ENCODE measurements around the gene BICDL2.

BICDL2 gene

GRCh38 chr16:2992383-2993081 is 44.2 kb downstream of the BICDL2 start:
- Histone ChIP-seq H2BK5ac (ENCODE audit: low read depth, low read length, poor library complexity) (no peak overlapping the region), H2BK120ac (ENCODE audit: insufficient read depth, low read length, poor library complexity) (no peak overlapping the region), H3K9me3 (ENCODE audit: insufficient read depth, low read depth, low read length) (no peaks in the 10 kb centered on the region), H3K4me1 (ENCODE audit: control insufficient read depth in 1 of 2, insufficient read depth in 2 of 2, low read length in 2 of 2) (peaks cover 3 to 5% of the 10 kb centered on the region in 2 experiments), H3K4me3 (ENCODE audit: low read depth, low read length) (no peak overlapping the region), H3K18ac (ENCODE audit: low read length) (no peak overlapping the region), H2AK5ac (ENCODE audit: low read length) (no peak overlapping the region), H2AFZ (ENCODE audit: insufficient read depth, low read length, poor library complexity) (no peak overlapping the region), H3K14ac (ENCODE audit: low read length) (no peak overlapping the region), H4K91ac (ENCODE audit: low read depth, low read length) (no peak overlapping the region), H3K23ac (ENCODE audit: low read length) (no peak overlapping the region), H3K4me2 (ENCODE audit: low read length) (no peak overlapping the region), H4K12ac (ENCODE audit: low read depth, low read length) (no peak overlapping the region), H3K27ac (ENCODE audit: low read depth, low read length) (no peak overlapping the region), H3K9ac (ENCODE audit: low read length) (no peak overlapping the region), H3K4ac (ENCODE audit: low read depth, low read length) (no peak overlapping the region), H4K8ac (ENCODE audit: low read depth, low read length) (no peak overlapping the region), H3K79me2 (ENCODE audit: control insufficient read depth, insufficient read depth, low read length, poor library complexity) (no peaks in the 10 kb centered on the region), H3K79me1 (ENCODE audit: low read length) (no peaks in the 10 kb centered on the region), H2BK12ac (ENCODE audit: low read length) (no peak overlapping the region), H3K27me3 (ENCODE audit: insufficient read depth, low read length) (no peaks in the 10 kb centered on the region), H3K36me3 (ENCODE audit: control insufficient read depth in 1 of 2, insufficient read depth in 2 of 2, low read length in 2 of 2) (no peaks in the 10 kb centered on the region)
- DNase-seq: no peak
- WGBS (ENCODE audit: extremely low coverage, insufficient coverage, insufficient read length): no CpG with 5 or more reads among the region's 14 CpGs

- Histone ChIP-seq H3K4me3 (ENCODE audit: low read depth, low read length) (no peak overlapping the region), H3K9me3 (ENCODE audit: insufficient read depth, low read depth, low read length) (no peaks in the 10 kb centered on the region), H3K27me3 (ENCODE audit: insufficient read depth, low read length) (no peaks in the 10 kb centered on the region), H3K4ac (ENCODE audit: low read depth, low read length) (no peak overlapping the region), H3K4me1 (ENCODE audit: control insufficient read depth in 1 of 2, insufficient read depth in 2 of 2, low read length in 2 of 2) (peaks cover 6 to 8% of the 10 kb centered on the region in 2 experiments), H2BK5ac (ENCODE audit: low read depth, low read length, poor library complexity) (no peak overlapping the region), H3K79me2 (ENCODE audit: control insufficient read depth, insufficient read depth, low read length, poor library complexity) (no peaks in the 10 kb centered on the region), H3K23ac (ENCODE audit: low read length) (no peak overlapping the region), H2BK12ac (ENCODE audit: low read length) (no peak overlapping the region), H3K9ac (ENCODE audit: low read length) (no peak overlapping the region), H3K79me1 (ENCODE audit: low read length) (no peaks in the 10 kb centered on the region), H3K14ac (ENCODE audit: low read length) (no peak overlapping the region), H2BK120ac (ENCODE audit: insufficient read depth, low read length, poor library complexity) (no peak overlapping the region), H3K18ac (ENCODE audit: low read length) (no peak overlapping the region), H4K8ac (ENCODE audit: low read depth, low read length) (no peak overlapping the region), H3K4me2 (ENCODE audit: low read length) (no peak overlapping the region), H3K27ac (ENCODE audit: low read depth, low read length) (no peak overlapping the region), H2AK5ac (ENCODE audit: low read length) (no peak overlapping the region), H2AFZ (ENCODE audit: insufficient read depth, low read length, poor library complexity) (no peak overlapping the region), H4K91ac (ENCODE audit: low read depth, low read length) (no peak overlapping the region), H4K12ac (ENCODE audit: low read depth, low read length) (no peak overlapping the region), H3K36me3 (ENCODE audit: control insufficient read depth in 1 of 2, insufficient read depth in 2 of 2, low read length in 2 of 2) (no peaks in the 10 kb centered on the region)
- WGBS (ENCODE audit: extremely low coverage, insufficient coverage, insufficient read length): no CpG with 5 or more reads among the region's 12 CpGs
- DNase-seq: no peak
Observed at GRCh38 chr16:2991566-2992261, 45.0 kb downstream of the BICDL2 start.

- no peak overlapping the region for H3K14ac ChIP-seq (ENCODE audit: low read length)
- no peak overlapping the region for H3K4me2 ChIP-seq (ENCODE audit: low read length)
- peaks cover 6 to 8% of the 10 kb centered on the region in 2 experiments for H3K4me1 ChIP-seq (ENCODE audit: control insufficient read depth in 1 of 2, insufficient read depth in 2 of 2, low read length in 2 of 2)
- no peak overlapping the region for H4K12ac ChIP-seq (ENCODE audit: low read depth, low read length)
- H2BK12ac ChIP-seq (ENCODE audit: low read length): no peak overlapping the region
- H3K4me3 ChIP-seq (ENCODE audit: low read depth, low read length): no peak overlapping the region
- no peak overlapping the region for H2BK120ac ChIP-seq (ENCODE audit: insufficient read depth, low read length, poor library complexity)
- DNase-seq: no peak
- no peaks in the 10 kb centered on the region for H3K79me2 ChIP-seq (ENCODE audit: control insufficient read depth, insufficient read depth, low read length, poor library complexity)
- H3K27me3 ChIP-seq (ENCODE audit: insufficient read depth, low read length): no peaks in the 10 kb centered on the region
- H3K36me3 ChIP-seq (ENCODE audit: control insufficient read depth in 1 of 2, insufficient read depth in 2 of 2, low read length in 2 of 2): no peaks in the 10 kb centered on the region
- H4K91ac ChIP-seq (ENCODE audit: low read depth, low read length): no peak overlapping the region
- H2AFZ ChIP-seq (ENCODE audit: insufficient read depth, low read length, poor library complexity): no peak overlapping the region
- WGBS (ENCODE audit: extremely low coverage, insufficient coverage, insufficient read length): no CpG with 5 or more reads among the region's 10 CpGs
- no peak overlapping the region for H3K18ac ChIP-seq (ENCODE audit: low read length)
- H3K23ac ChIP-seq (ENCODE audit: low read length): no peak overlapping the region
- H3K9me3 ChIP-seq (ENCODE audit: insufficient read depth, low read depth, low read length): no peaks in the 10 kb centered on the region
- no peak overlapping the region for H2AK5ac ChIP-seq (ENCODE audit: low read length)
- H3K79me1 ChIP-seq (ENCODE audit: low read length): no peaks in the 10 kb centered on the region
- no peak overlapping the region for H3K27ac ChIP-seq (ENCODE audit: low read depth, low read length)
- no peak overlapping the region for H3K9ac ChIP-seq (ENCODE audit: low read length)
- H2BK5ac ChIP-seq (ENCODE audit: low read depth, low read length, poor library complexity): no peak overlapping the region
- no peak overlapping the region for H4K8ac ChIP-seq (ENCODE audit: low read depth, low read length)
- H3K4ac ChIP-seq (ENCODE audit: low read depth, low read length): no peak overlapping the region
Observed at GRCh38 chr16:2990891-2991290, 45.9 kb downstream of the BICDL2 start.

GRCh38 chr16:2988590-2989099 is 48.1 kb downstream of the BICDL2 start:
- no peak for DNase-seq
- no peak overlapping the region for H4K91ac ChIP-seq (ENCODE audit: low read depth, low read length)
- H3K9ac ChIP-seq (ENCODE audit: low read length): no peak overlapping the region
- H3K4me2 ChIP-seq (ENCODE audit: low read length): no peak overlapping the region
- no peaks in the 10 kb centered on the region for H3K79me2 ChIP-seq (ENCODE audit: control insufficient read depth, insufficient read depth, low read length, poor library complexity)
- H3K4ac ChIP-seq (ENCODE audit: low read depth, low read length): no peak overlapping the region
- H3K14ac ChIP-seq (ENCODE audit: low read length): no peak overlapping the region
- no peak overlapping the region for H4K12ac ChIP-seq (ENCODE audit: low read depth, low read length)
- H3K79me1 ChIP-seq (ENCODE audit: low read length): no peaks in the 10 kb centered on the region
- H2AK5ac ChIP-seq (ENCODE audit: low read length): no peak overlapping the region
- no peak overlapping the region for H4K8ac ChIP-seq (ENCODE audit: low read depth, low read length)
- no peak overlapping the region for H2AFZ ChIP-seq (ENCODE audit: insufficient read depth, low read length, poor library complexity)
- H2BK5ac ChIP-seq (ENCODE audit: low read depth, low read length, poor library complexity): no peak overlapping the region
- no peak overlapping the region for H3K23ac ChIP-seq (ENCODE audit: low read length)
- H3K27me3 ChIP-seq (ENCODE audit: insufficient read depth, low read length): no peaks in the 10 kb centered on the region
- H3K4me1 ChIP-seq (ENCODE audit: control insufficient read depth in 1 of 2, insufficient read depth in 2 of 2, low read length in 2 of 2): peaks cover 6 to 8% of the 10 kb centered on the region in 2 experiments
- no peak overlapping the region for H2BK12ac ChIP-seq (ENCODE audit: low read length)
- H3K9me3 ChIP-seq (ENCODE audit: insufficient read depth, low read depth, low read length): no peaks in the 10 kb centered on the region
- no peak overlapping the region for H3K27ac ChIP-seq (ENCODE audit: low read depth, low read length)
- no peak overlapping the region for H2BK120ac ChIP-seq (ENCODE audit: insufficient read depth, low read length, poor library complexity)
- no peak overlapping the region for H3K18ac ChIP-seq (ENCODE audit: low read length)
- H3K4me3 ChIP-seq (ENCODE audit: low read depth, low read length): no peak overlapping the region
- WGBS (ENCODE audit: extremely low coverage, insufficient coverage, insufficient read length): no CpG with 5 or more reads among the region's 8 CpGs
- no peaks in the 10 kb centered on the region for H3K36me3 ChIP-seq (ENCODE audit: control insufficient read depth in 1 of 2, insufficient read depth in 2 of 2, low read length in 2 of 2)

Data from trophoblast cell (in vitro differentiated cells and primary cell).